Hepatocyte (in vitro differentiated cells): ENCODE results near the gene MYO1D. TPM values are rescaled to one million over a fixed set of nuclear protein-coding genes. Genes with fewer than 3 reads are reported as not detected.

ENCODE experiments used
- DNase-seq: peaks from one replicate; pipeline ENCODE4 v3.0.0-alpha.2; 2016; ENCODE audit warnings: low spot score
- H2AFZ ChIP-seq: fragments of 200-600 bp; sonication (generic); 2 replicates; pipeline ENCODE4 v1.6.0; 2016; ENCODE audit warnings: antibody characterized with exemption, mild to moderate bottlenecking
- H3K27ac ChIP-seq: fragments of 200-600 bp; sonication (generic); 2 replicates; pipeline ENCODE4 v1.5.1; 2016; ENCODE audit warnings: mild to moderate bottlenecking
- H3K27me3 ChIP-seq: fragments of 200-600 bp; sonication (generic); 2 replicates; pipeline ENCODE4 v1.6.1; 2016
- H3K36me3 ChIP-seq: fragments of 200-600 bp; sonication (generic); replicated peaks from 2 replicates; pipeline ENCODE4 v1.5.1; 2016; ENCODE audit warnings: low read depth; ENCODE audit not compliant: insufficient read depth
- H3K4me1 ChIP-seq: fragments of 200-600 bp; sonication (generic); 2 replicates; pipeline ENCODE4 v1.5.1; 2016; ENCODE audit warnings: mild to moderate bottlenecking, moderate library complexity; ENCODE audit not compliant: insufficient read depth
- H3K4me2 ChIP-seq: fragments of 200-600 bp; sonication (generic); 2 replicates; pipeline ENCODE4 v1.6.0; 2016
- H3K4me3 ChIP-seq: fragments of 200-600 bp; sonication (generic); 2 replicates; pipeline ENCODE4 v1.5.1; 2016; ENCODE audit warnings: mild to moderate bottlenecking
- H3K79me2 ChIP-seq: fragments of 200-600 bp; sonication (generic); 2 replicates; pipeline ENCODE4 v1.6.0; 2017; ENCODE audit warnings: mild to moderate bottlenecking
- H3K9me2 ChIP-seq: fragments of 200-600 bp; sonication (generic); replicated peaks from 2 replicates; pipeline ENCODE4 v1.6.0; 2017; ENCODE audit warnings: mild to moderate bottlenecking; ENCODE audit not compliant: insufficient read depth
- H3K9me3 ChIP-seq: fragments of 200-600 bp; sonication (generic); 2 replicates; pipeline ENCODE4 v1.5.1; 2016; ENCODE audit warnings: low read depth, mild to moderate bottlenecking
- H4K20me1 ChIP-seq: fragments of 200-600 bp; sonication (generic); 2 replicates; pipeline ENCODE4 v1.6.0; 2016; ENCODE audit warnings: mild to moderate bottlenecking; ENCODE audit not compliant: insufficient read depth, poor library complexity, severe bottlenecking
- EZH2 ChIP-seq: fragments of 200-600 bp; sonication (generic); IDR thresholded peaks from 2 replicates; pipeline ENCODE4 v1.6.1; 2016; ENCODE audit warnings: antibody characterized with exemption, mild to moderate bottlenecking, borderline replicate concordance
- EZH2phosphoT487 ChIP-seq: fragments of 200-600 bp; sonication (generic); IDR thresholded peaks from one replicate; pipeline ENCODE4 v1.6.1; 2018; ENCODE audit warnings: antibody characterized with exemption, mild to moderate bottlenecking, low read depth, moderate library complexity; ENCODE audit not compliant: unreplicated experiment, severe bottlenecking
- WGBS: methylation state at CpG from one replicate; pipeline ENCODE4 v1.1.6; 2016; ENCODE audit warnings: low lambda C conversion rate; ENCODE audit errors: missing lambda C conversion rate; 5-methylcytosine and 5-hydroxymethylcytosine counted together
- polyA plus RNA-seq: library from polyadenylated mRNA; unstranded; fragments of >200 nt; fragmentation: Nextera tagmentation; extraction: Ambion mirVana; gene quantifications from 2 replicates; pipeline ENCODE4 v1.2.1, GENCODE V29; 2016
- total RNA-seq: library from RNA; depleted of rRNA; stranded (reverse); fragments of >200 nt; gene quantifications from 2 replicates; pipeline ENCODE4 v1.2.3, GENCODE V29; 2014
- TF ChIP-seq, protein P1 (sequence below): fragments of 200-600 bp; sonication (generic); IDR thresholded peaks from 2 replicates; pipeline ENCODE4 v1.5.1; 2016; ENCODE audit warnings: antibody characterized with exemption, mild to moderate bottlenecking; ENCODE audit not compliant: poor library complexity

Gene MYO1D
- total and polyA plus RNA-seq, 2 experiments from 2014 or later: 36.2 to 89.0 TPM

DNA sequence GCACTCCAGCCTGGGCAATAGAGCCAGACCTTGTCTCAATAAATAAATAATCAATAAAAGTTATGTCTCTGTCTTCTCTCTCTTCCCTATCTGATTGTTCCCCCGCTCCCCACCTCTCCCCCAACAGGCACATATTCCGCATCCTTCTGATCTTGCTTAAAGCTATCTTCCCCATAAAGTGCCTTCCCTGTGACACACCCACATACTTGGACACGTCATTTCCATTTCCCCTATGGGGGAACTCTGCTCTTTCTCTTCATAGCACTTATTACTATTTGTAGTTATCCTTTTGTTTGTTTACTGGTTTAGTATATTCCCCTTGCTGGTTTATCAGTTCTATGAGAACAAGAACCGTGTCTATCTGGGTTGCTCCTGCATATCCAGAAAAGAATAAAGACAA is 14.9 kb downstream of the MYO1D start:
- H3K79me2 ChIP-seq: peaks cover 85% of the 10 kb centered on the region
- no peaks in the 10 kb centered on the region for H3K9me2 ChIP-seq
- H2AFZ ChIP-seq: no peak overlapping the region
- no peaks in the 10 kb centered on the region for H4K20me1 ChIP-seq
- TF ChIP-seq EZH2 (no peak), EZH2phosphoT487 (no peak)
- TF ChIP-seq, protein P1, sequence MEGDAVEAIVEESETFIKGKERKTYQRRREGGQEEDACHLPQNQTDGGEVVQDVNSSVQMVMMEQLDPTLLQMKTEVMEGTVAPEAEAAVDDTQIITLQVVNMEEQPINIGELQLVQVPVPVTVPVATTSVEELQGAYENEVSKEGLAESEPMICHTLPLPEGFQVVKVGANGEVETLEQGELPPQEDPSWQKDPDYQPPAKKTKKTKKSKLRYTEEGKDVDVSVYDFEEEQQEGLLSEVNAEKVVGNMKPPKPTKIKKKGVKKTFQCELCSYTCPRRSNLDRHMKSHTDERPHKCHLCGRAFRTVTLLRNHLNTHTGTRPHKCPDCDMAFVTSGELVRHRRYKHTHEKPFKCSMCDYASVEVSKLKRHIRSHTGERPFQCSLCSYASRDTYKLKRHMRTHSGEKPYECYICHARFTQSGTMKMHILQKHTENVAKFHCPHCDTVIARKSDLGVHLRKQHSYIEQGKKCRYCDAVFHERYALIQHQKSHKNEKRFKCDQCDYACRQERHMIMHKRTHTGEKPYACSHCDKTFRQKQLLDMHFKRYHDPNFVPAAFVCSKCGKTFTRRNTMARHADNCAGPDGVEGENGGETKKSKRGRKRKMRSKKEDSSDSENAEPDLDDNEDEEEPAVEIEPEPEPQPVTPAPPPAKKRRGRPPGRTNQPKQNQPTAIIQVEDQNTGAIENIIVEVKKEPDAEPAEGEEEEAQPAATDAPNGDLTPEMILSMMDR: no peak
- no peaks in the 10 kb centered on the region for H3K4me1 ChIP-seq
- H3K27me3 ChIP-seq: no peaks in the 10 kb centered on the region
- H3K36me3 ChIP-seq: no peaks in the 10 kb centered on the region
- no peak for DNase-seq
- WGBS: 91% methylated on average over 4 of the region's 4 CpGs
- H3K9me3 ChIP-seq: no peaks in the 10 kb centered on the region
- H3K4me2 ChIP-seq: no peak overlapping the region
- no peak overlapping the region for H3K27ac ChIP-seq
- no peak overlapping the region for H3K4me3 ChIP-seq

DNA sequence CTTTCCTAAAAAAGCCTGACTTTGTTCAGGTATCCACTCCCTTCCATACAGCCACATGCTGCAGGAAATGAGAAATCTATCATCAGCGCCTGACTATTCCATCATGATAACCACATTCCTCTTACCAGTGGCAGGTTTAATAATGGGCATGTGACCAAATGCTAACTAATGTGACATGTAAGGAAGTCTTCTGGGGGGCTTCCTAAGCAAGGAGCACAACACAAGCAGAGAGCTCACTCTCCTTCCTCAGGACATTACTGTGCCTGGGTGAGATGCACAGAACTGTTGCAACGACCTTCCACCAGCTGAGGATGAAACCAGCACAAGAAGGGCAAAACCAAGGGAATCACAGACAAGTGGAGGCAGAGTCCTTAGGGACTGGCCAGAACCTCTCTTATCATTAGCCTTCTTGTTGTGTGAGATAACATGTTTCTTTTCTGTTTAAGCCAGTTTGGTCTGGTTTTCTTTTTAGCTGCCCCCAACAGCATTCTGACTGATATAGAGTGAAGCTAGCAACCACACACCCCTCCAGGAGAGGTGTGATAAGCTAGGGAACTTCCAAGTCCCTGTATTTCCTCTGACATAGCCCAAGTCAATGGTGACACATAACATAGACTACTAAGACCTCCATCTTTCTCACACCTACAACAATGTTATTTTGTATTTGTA is 16.9 kb downstream of the MYO1D start:
- H3K9me2 ChIP-seq: no peaks in the 10 kb centered on the region
- H3K36me3 ChIP-seq: no peaks in the 10 kb centered on the region
- H3K4me1 ChIP-seq: no peaks in the 10 kb centered on the region
- H3K4me2 ChIP-seq: no peak overlapping the region
- TF ChIP-seq EZH2phosphoT487: no peak
- TF ChIP-seq, protein P1: no peak
- TF ChIP-seq EZH2: no peak
- H4K20me1 ChIP-seq: no peaks in the 10 kb centered on the region
- H3K27me3 ChIP-seq: no peaks in the 10 kb centered on the region
- DNase-seq: no peak
- no peak overlapping the region for H3K4me3 ChIP-seq
- no peak overlapping the region for H3K27ac ChIP-seq
- no peaks in the 10 kb centered on the region for H3K9me3 ChIP-seq
- 61% methylated on average over 2 of the region's 2 CpGs for WGBS
- H3K79me2 ChIP-seq: peaks cover 80% of the 10 kb centered on the region
- no peak overlapping the region for H2AFZ ChIP-seq

DNA sequence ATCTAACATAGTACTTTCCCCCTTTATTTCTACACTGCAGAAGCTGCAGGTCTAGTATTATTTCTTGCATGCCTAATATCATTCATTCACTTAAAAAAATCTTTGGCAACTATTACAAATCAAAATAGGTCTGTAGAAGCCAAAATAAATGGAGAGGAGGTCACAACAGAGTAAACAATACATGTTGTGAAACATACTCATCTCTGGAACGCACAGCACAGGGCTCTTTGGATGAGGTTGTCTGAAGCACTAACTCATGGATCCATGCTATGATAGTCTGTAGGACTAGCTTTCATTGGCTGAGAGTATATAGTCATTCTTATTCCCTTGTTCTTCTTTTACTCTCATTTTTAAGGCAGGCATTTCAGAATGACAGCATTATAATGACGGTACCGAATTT is 21.3 kb downstream of the MYO1D start:
- H3K27ac ChIP-seq: no peak overlapping the region
- H3K4me1 ChIP-seq: peaks cover 4% of the 10 kb centered on the region
- 95% methylated on average over 3 of the region's 3 CpGs for WGBS

More for the DNA sequence above, 21.3 kb downstream of the MYO1D start:
- no peak for DNase-seq
- H4K20me1 ChIP-seq: no peaks in the 10 kb centered on the region
- H3K4me2 ChIP-seq: no peak overlapping the region
- H3K36me3 ChIP-seq: no peaks in the 10 kb centered on the region
- no peaks in the 10 kb centered on the region for H3K9me3 ChIP-seq
- H3K79me2 ChIP-seq: peaks cover 81% of the 10 kb centered on the region
- no peak overlapping the region for H3K4me3 ChIP-seq
- no peaks in the 10 kb centered on the region for H3K27me3 ChIP-seq
- H3K9me2 ChIP-seq: no peaks in the 10 kb centered on the region
- no peak overlapping the region for H2AFZ ChIP-seq
- no peak for TF ChIP-seq EZH2phosphoT487
- TF ChIP-seq, protein P1: no peak
- no peak for TF ChIP-seq EZH2
